ENCODE results near the gene ASPSCR1. TPM values are rescaled to one million over a fixed set of nuclear protein-coding genes. Genes with fewer than 3 reads are reported as not detected.

Gene ASPSCR1
- total RNA-seq, 2 donors from 2014 or later = 14.1 to 18.8 TPM

DNA sequence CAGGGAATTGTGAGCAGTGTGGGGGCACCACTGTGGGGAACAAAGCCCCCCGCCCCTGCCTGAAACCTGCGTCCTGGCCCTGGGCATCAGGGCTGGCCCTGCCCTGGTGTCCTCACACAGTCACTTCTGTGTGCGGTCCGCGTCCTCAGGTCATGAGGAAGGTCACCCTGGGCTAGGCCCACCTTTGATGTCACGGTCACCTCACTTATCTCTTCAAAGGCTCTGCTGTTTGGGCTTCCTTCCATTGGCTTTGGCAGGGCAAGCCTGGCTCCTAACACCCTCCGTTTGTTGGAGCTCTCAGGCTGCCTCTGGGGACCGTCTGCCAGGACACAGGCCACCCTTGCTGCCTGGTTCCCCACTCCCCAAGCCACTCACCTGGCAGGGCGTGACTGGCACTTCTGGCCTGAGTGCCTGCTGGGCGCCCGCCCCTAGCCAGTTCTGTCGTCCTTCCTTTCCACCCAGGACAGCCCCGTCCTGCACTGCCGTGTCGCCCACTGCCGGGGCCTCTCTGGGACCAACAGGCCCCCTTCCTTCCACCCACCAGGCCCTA is 36.4 kb downstream of the ASPSCR1 start:
- no peak for DNase-seq (ENCODE audit: low spot score)
- Histone ChIP-seq H3K9me3 (no peaks in the 10 kb centered on the region), H3K36me3 (peaks cover 8% of the 10 kb centered on the region), H3K4me1 (peaks cover 0 to 21% of the 10 kb centered on the region in 2 donors), H3K27me3 (no peaks in the 10 kb centered on the region), H3K4me3 (no peak overlapping the region), H3K27ac (peak overlapping the region; percentile 54 to 75)
- TF ChIP-seq, protein P1, sequence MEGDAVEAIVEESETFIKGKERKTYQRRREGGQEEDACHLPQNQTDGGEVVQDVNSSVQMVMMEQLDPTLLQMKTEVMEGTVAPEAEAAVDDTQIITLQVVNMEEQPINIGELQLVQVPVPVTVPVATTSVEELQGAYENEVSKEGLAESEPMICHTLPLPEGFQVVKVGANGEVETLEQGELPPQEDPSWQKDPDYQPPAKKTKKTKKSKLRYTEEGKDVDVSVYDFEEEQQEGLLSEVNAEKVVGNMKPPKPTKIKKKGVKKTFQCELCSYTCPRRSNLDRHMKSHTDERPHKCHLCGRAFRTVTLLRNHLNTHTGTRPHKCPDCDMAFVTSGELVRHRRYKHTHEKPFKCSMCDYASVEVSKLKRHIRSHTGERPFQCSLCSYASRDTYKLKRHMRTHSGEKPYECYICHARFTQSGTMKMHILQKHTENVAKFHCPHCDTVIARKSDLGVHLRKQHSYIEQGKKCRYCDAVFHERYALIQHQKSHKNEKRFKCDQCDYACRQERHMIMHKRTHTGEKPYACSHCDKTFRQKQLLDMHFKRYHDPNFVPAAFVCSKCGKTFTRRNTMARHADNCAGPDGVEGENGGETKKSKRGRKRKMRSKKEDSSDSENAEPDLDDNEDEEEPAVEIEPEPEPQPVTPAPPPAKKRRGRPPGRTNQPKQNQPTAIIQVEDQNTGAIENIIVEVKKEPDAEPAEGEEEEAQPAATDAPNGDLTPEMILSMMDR (IDR thresholded peaks at IDR 0.05) = no peak

DNA sequence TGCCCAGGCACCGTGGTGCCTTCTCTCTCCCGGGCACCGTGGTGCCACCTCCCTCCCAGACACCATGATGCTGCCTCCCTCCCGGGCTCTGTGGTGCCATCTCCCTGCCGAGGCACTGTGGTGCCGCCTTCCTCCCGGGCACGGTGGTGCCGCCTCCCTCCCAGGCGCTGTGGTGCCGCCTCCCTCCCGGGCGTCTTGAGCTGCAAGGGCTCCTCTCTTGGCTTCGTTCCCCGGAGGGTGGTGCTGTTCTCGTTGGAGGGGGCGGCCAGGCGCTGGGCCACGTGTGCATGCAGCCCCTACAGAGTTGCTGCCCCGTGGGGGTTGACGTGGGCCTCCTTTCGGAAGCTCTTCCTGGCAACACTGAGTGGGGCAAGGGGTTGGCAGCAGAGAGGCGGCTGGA is 37.0 kb downstream of the ASPSCR1 start:
- Histone ChIP-seq H3K36me3 (peaks cover 11% of the 10 kb centered on the region), H3K27me3 (no peaks in the 10 kb centered on the region), H3K9me3 (no peaks in the 10 kb centered on the region), H3K4me3 (no peak overlapping the region), H3K4me1 (peaks cover 0 to 21% of the 10 kb centered on the region in 2 donors), H3K27ac (peak overlapping the region in 1 of 2 donors; percentile 75)
- no peak for DNase-seq (ENCODE audit: low spot score)
- TF ChIP-seq, protein P1 (IDR thresholded peaks at IDR 0.05) = no peak

DNA sequence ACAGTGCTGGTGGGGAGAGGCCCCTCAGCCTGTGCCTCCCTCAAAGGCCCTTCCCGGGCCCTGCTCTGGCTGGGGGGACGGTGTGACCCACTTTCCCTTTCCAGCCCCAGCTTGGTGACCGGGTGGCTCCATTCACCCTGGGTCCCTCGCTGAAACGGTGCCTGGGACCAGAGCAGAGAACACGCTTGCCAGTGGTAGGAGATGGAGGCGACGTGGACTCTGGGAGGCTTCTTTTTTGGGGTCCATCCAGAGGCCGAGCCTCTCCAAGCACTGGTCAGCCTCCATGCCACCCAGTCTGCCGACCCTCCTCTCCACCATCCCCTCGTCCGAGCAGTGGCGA is 37.5 kb downstream of the ASPSCR1 start:
- Histone ChIP-seq H3K9me3 (no peaks in the 10 kb centered on the region), H3K27ac (no peak overlapping the region), H3K27me3 (no peaks in the 10 kb centered on the region), H3K4me1 (peaks cover 0 to 21% of the 10 kb centered on the region in 2 donors), H3K4me3 (no peak overlapping the region), H3K36me3 (peaks cover 11% of the 10 kb centered on the region)
- DNase-seq (ENCODE audit: low spot score) = no peak
- TF ChIP-seq, protein P1 (IDR thresholded peaks at IDR 0.05) = no peak

DNA sequence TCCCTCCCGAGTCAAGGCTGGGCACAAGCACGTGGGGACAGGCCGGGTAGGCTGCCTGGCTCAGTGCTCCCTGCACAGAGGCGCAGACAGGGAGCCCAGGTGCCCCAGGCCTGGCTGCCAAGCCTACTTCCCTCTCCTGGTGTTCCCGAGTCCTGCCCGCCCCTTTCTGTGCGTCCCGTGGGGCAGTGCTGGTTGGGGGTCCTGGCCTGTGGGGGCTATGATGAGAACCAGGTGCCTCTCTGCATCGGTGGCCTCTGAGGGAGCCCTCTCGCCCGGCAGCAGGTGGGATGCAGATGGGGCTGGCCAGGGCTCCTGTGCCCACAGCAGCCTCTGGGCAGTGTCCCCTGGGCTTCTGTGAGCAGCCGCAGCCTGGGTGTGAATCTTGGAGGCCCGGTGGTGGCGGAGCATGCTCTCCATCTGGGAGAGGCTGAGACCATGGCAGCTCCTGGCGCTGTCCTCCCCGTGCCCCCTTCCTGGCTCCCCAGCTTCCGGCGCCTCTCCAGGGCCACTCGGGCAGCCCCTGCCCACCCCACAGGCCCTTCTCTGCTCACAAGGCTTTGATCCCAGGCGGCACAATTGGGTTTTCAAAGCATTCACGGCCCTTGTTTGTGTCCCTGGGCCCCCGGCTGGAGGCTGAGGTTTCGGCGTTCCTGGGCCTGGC is 38.0 kb downstream of the ASPSCR1 start:
- Histone ChIP-seq H3K27me3 (no peaks in the 10 kb centered on the region), H3K4me1 (peaks cover 0 to 21% of the 10 kb centered on the region in 2 donors), H3K9me3 (no peaks in the 10 kb centered on the region), H3K36me3 (peaks cover 11% of the 10 kb centered on the region), H3K4me3 (no peak overlapping the region), H3K27ac (no peak overlapping the region)
- DNase-seq (ENCODE audit: low spot score) = no peak
- TF ChIP-seq, protein P1 (IDR thresholded peaks at IDR 0.05) = no peak

DNA sequence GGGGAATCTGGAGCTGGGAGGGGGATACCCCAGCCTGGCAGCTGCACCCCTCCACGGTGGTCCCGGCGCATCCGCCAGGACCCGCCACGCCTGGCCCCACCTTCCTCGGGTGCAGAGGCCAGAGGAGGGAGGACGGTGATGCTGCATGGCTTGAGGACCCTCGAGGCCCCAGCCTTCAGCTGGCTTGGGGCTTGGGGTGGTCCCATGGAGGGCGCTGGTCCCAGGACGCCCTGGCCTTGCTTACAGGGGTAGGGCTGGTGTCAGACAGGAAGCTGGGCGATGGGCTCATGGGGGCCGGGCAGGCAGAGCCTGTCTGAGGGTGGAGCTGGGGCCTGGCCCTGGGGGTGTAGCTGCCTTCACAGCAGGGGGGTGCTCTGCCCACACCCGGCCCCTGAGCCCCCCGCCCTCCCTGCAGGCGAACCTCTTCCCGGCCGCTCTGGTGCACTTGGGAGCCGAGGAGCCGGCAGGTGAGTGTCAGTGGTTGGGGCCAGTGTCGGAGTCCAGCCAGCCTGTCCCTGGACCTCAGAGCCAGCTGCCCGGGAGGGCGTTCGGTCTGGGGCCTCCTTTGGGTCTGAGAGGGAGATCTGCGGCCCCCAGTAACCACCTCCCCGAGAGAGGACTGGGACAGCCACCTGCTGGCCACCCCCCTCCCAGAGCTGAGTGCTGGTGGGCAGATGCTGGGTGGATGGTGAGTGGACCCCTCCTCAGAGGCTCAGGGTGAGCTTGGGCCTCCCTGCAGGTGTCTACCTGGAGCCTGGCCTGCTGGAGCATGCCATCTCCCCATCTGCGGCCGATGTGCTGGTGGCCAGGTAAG is 38.8 kb downstream of the ASPSCR1 start:
- DNase-seq (ENCODE audit: low spot score) = no peak
- peaks cover 11% of the 10 kb centered on the region for H3K36me3 ChIP-seq
- H3K27me3 ChIP-seq = no peaks in the 10 kb centered on the region
- peaks cover 0 to 23% of the 10 kb centered on the region in 2 donors for H3K4me1 ChIP-seq
- H3K4me3 ChIP-seq = no peak overlapping the region
- TF ChIP-seq, protein P1 (IDR thresholded peaks at IDR 0.05) = no peak
- H3K9me3 ChIP-seq = no peaks in the 10 kb centered on the region
- H3K27ac ChIP-seq = no peak overlapping the region
